H1 (cell line): ENCODE results near the gene SOX8. TPM values are rescaled to one million over a fixed set of nuclear protein-coding genes. Genes with fewer than 3 reads are reported as not detected.
A peak's percentile ranks its signal among the peaks of the same experiment; 100 is the strongest.
"Not testable (repeated sequence)": the region's sequence is repeated elsewhere in the genome, so short reads cannot be mapped to it uniquely, and the experiment has no call there.

ENCODE experiments used
- CTCF ChIA-PET: fragments of 300-600 bp; sonication (Branson Sonifier 250); formaldehyde crosslinking; loops from one replicate; lab custom pipeline; 2021; ENCODE audit not compliant: partially characterized antibody; lab: Charles Lee
- POLR2A ChIA-PET: fragments of 300-600 bp; sonication (Branson Sonifier 250); formaldehyde crosslinking; loops from one replicate; lab custom pipeline; 2021; ENCODE audit warnings: inconsistent platforms; ENCODE audit not compliant: partially characterized antibody; lab: Charles Lee
- DNase-seq, 2 experiments: peaks; one replicate each; pipeline versions ENCODE4 v3.0.0 to v3.0.0-alpha.2; 2010 to 2022; ENCODE audit warnings: low spot score in 2 of 2, low read depth in 1 of 2, mixed read lengths in 1 of 2
- FAIRE-seq: peaks from 2 replicates; lab custom pipeline; 2011; peaks lifted over from hg19 to GRCh38; lab: Jason Lieb, UNC
- H2AFZ ChIP-seq: 2 replicates; pipeline ENCODE4 v1.8.1; 2012; ENCODE audit warnings: low read length, inconsistent platforms
- H2AK5ac ChIP-seq: 2 replicates; pipeline ENCODE4 v1.6.1; 2013; ENCODE audit warnings: low read depth, low read length
- H2BK120ac ChIP-seq: replicated peaks from 2 replicates; pipeline ENCODE3; 2013; ENCODE audit warnings: low read depth, low read length, inconsistent platforms
- H2BK12ac ChIP-seq: 2 replicates; pipeline ENCODE4 v1.6.1; 2013; ENCODE audit warnings: low read depth, low read length
- H2BK15ac ChIP-seq: 2 replicates; pipeline ENCODE4 v1.6.1; 2013; ENCODE audit warnings: low read length
- H2BK20ac ChIP-seq: 2 replicates; pipeline ENCODE4 v1.6.1; 2013; ENCODE audit warnings: low read length
- H2BK5ac ChIP-seq: 2 replicates; pipeline ENCODE4 v1.6.1; 2013; ENCODE audit warnings: low read depth, low read length
- H3K14ac ChIP-seq: 2 replicates; pipeline ENCODE4 v1.6.1; 2013; ENCODE audit warnings: inconsistent platforms; ENCODE audit not compliant: insufficient read length
- H3K18ac ChIP-seq: 2 replicates; pipeline ENCODE4 v1.6.1; 2013; ENCODE audit warnings: low read length; ENCODE audit errors: extremely low read depth
- H3K23ac ChIP-seq: 2 replicates; pipeline ENCODE4 v1.6.1; 2013; ENCODE audit warnings: inconsistent platforms; ENCODE audit not compliant: insufficient read length
- H3K23me2 ChIP-seq: 2 replicates; pipeline ENCODE4 v1.6.1; 2013; ENCODE audit warnings: low read depth, low read length
- H3K27ac ChIP-seq: 2 replicates; pipeline ENCODE4 v1.6.1; 2011; ENCODE audit warnings: low read depth, low read length, inconsistent platforms
- H3K27me3 ChIP-seq, 4 experiments: replicated peaks in 1 of 4; 1 replicate in 1 of 4; 2 replicates in 3 of 4; pipeline versions ENCODE4 v1.6.1 to v1.8.1; 2011 to 2013; ENCODE audit warnings: low read length in 3 of 4, mild to moderate bottlenecking in 3 of 4, inconsistent platforms in 2 of 4, mixed read lengths in 2 of 4, moderate library complexity in 1 of 4; ENCODE audit not compliant: control insufficient read depth in 3 of 4, insufficient read depth in 3 of 4; ENCODE audit errors: extremely low read depth in 1 of 4
- H3K36me3 ChIP-seq, 4 experiments: 2 replicates each; pipeline versions ENCODE4 v1.6.1 to v1.8.1; 2011 to 2013; ENCODE audit warnings: mild to moderate bottlenecking in 4 of 4, low read length in 3 of 4, moderate library complexity in 2 of 4, control low read depth in 1 of 4, inconsistent platforms in 1 of 4; ENCODE audit not compliant: insufficient read depth in 4 of 4, control insufficient read depth in 2 of 4
- H3K4ac ChIP-seq: replicated peaks from 2 replicates; pipeline ENCODE3; 2013; ENCODE audit warnings: low read length, low read depth, mixed read lengths, inconsistent platforms; ENCODE audit not compliant: insufficient read length
- H3K4me1 ChIP-seq, 4 experiments: replicated peaks in 1 of 4; 1 replicate in 1 of 4; 2 replicates in 3 of 4; pipeline versions ENCODE4 v1.6.1 to v1.8.1; 2011 to 2013; ENCODE audit warnings: low read length in 3 of 4, inconsistent platforms in 2 of 4, mixed read lengths in 1 of 4; ENCODE audit not compliant: insufficient read depth in 4 of 4, control insufficient read depth in 3 of 4
- H3K4me2 ChIP-seq, 2 experiments: 2 replicates each; pipeline versions ENCODE4 v1.6.1 to v1.8.1; 2011 to 2013; ENCODE audit warnings: low read depth in 2 of 2, low read length in 2 of 2, control low read depth in 1 of 2, inconsistent platforms in 1 of 2, mild to moderate bottlenecking in 1 of 2; ENCODE audit not compliant: insufficient read depth in 1 of 2
- H3K4me3 ChIP-seq, 4 experiments: fragments of 200-600, 300-600 bp in 1 of 4; sonication (generic), shearing (Covaris generic), sonication (Bioruptor Twin) in 1 of 4; 2 replicates each; pipeline versions ENCODE4 v1.5.1 to v1.8.1; 2011 to 2016; ENCODE audit warnings: low read length in 4 of 4, low read depth in 3 of 4, control low read depth in 2 of 4, inconsistent platforms in 2 of 4, mild to moderate bottlenecking in 2 of 4, mixed read lengths in 1 of 4, moderate library complexity in 1 of 4; ENCODE audit not compliant: insufficient read depth in 2 of 4; ENCODE audit errors: extremely low read depth in 1 of 4
- H3K56ac ChIP-seq: replicated peaks from 2 replicates; pipeline ENCODE3; 2013; ENCODE audit warnings: low read depth, mild to moderate bottlenecking, mixed read lengths, low read length, inconsistent platforms; ENCODE audit not compliant: insufficient read length
- H3K79me1 ChIP-seq: 2 replicates; pipeline ENCODE4 v1.6.1; 2013; ENCODE audit warnings: low read depth, low read length, control low read depth
- H3K79me2 ChIP-seq, 2 experiments: 2 replicates each; pipeline versions ENCODE4 v1.6.1 to v1.8.1; 2012 to 2013; ENCODE audit warnings: low read length in 2 of 2, mild to moderate bottlenecking in 2 of 2, inconsistent platforms in 1 of 2; ENCODE audit not compliant: insufficient read depth in 2 of 2, control insufficient read depth in 1 of 2
- H3K9ac ChIP-seq, 4 experiments: replicated peaks in 1 of 4; 1 replicate in 1 of 4; 2 replicates in 3 of 4; pipeline versions ENCODE4 v1.6.1 to v1.8.1; 2011 to 2013; ENCODE audit warnings: low read depth in 3 of 4, low read length in 3 of 4, control low read depth in 2 of 4, mild to moderate bottlenecking in 2 of 4, moderate library complexity in 2 of 4, inconsistent platforms in 1 of 4; ENCODE audit errors: extremely low read depth in 1 of 4
- H3K9me3 ChIP-seq, 2 experiments: 2 replicates each; pipeline versions ENCODE4 v1.6.1 to v1.8.1; 2012 to 2013; ENCODE audit warnings: mild to moderate bottlenecking in 2 of 2, moderate library complexity in 2 of 2, control low read depth in 1 of 2, inconsistent platforms in 1 of 2, low read depth in 1 of 2, low read length in 1 of 2, mixed read lengths in 1 of 2; ENCODE audit not compliant: insufficient read depth in 2 of 2
- H4K20me1 ChIP-seq, 2 experiments: replicated peaks in 1 of 2; 2 replicates each; pipeline versions ENCODE3 to v1.8.1; 2011 to 2013; ENCODE audit warnings: inconsistent platforms in 2 of 2, low read length in 2 of 2, mild to moderate bottlenecking in 1 of 2; ENCODE audit not compliant: insufficient read depth in 2 of 2, control insufficient read depth in 1 of 2
- H4K5ac ChIP-seq: 2 replicates; pipeline ENCODE4 v1.6.1; 2013; ENCODE audit warnings: low read length, low read depth, mixed read lengths, inconsistent platforms; ENCODE audit not compliant: insufficient read length
- H4K8ac ChIP-seq: 2 replicates; pipeline ENCODE4 v1.8.0; 2013; ENCODE audit warnings: mild to moderate bottlenecking, moderate library complexity, low read length, inconsistent platforms; ENCODE audit not compliant: insufficient read depth; ENCODE audit errors: extremely low read depth
- H4K91ac ChIP-seq: replicated peaks from 2 replicates; pipeline ENCODE3; 2013; ENCODE audit warnings: low read length, mixed read lengths, inconsistent platforms; ENCODE audit not compliant: insufficient read length
- POLR2A ChIP-seq, 2 experiments: IDR thresholded peaks; 1 replicate in 1 of 2; 2 replicates in 1 of 2; pipeline ENCODE4 v1.6.1; 2011; ENCODE audit warnings: low read depth in 2 of 2, low read length in 2 of 2, mild to moderate bottlenecking in 2 of 2; ENCODE audit errors: control extremely low read depth in 1 of 2
- WGBS, 2 experiments: shearing (Covaris generic) in 1 of 2; methylation state at CpG; one replicate each; pipeline versions ENCODE4 v1.1.6 to v1.1.7; 2013 to 2015; ENCODE audit warnings: low lambda C conversion rate in 2 of 2, mixed read lengths in 2 of 2, inconsistent platforms in 1 of 2, low coverage in 1 of 2, missing lambda C conversion rate in 1 of 2; ENCODE audit not compliant: insufficient replicate concordance in 2 of 2, insufficient coverage in 1 of 2, insufficient read length in 1 of 2; ENCODE audit errors: extremely low coverage in 1 of 2, missing lambda C conversion rate in 1 of 2; 5-methylcytosine and 5-hydroxymethylcytosine counted together
- polyA plus RNA-seq, 7 experiments: library from polyadenylated mRNA; depleted of rRNA in 3 of 7; stranded (reverse) in 5 of 7; unstranded in 2 of 7; fragments of >200 nt in 5 of 7; fragments of 200-250 nt in 2 of 7; gene quantifications; 1 replicate in 5 of 7; 2 replicates in 1 of 7; 4 replicates in 1 of 7; pipeline versions ENCODE4 v1.2.1 to v1.2.3, GENCODE V29; 2011 to 2013; ENCODE audit warnings: missing spikeins in 2 of 7, mixed read lengths in 2 of 7
- total RNA-seq: library from RNA; stranded (reverse); fragmentation: NEBNext Ultra II Directional; extraction: Animal tissue kit (Norgen Biotek cat#: 25700); gene quantifications from 2 replicates; pipeline ENCODE4 v1.2.1, GENCODE V29; 2021

The SOX8 gene
- total and polyA plus RNA-seq, 2 of the 8 experiments (the other 6 are each of a cell fraction or from before 2014, with no cell fraction given) = 2.2 to 5.7 TPM

DNA sequence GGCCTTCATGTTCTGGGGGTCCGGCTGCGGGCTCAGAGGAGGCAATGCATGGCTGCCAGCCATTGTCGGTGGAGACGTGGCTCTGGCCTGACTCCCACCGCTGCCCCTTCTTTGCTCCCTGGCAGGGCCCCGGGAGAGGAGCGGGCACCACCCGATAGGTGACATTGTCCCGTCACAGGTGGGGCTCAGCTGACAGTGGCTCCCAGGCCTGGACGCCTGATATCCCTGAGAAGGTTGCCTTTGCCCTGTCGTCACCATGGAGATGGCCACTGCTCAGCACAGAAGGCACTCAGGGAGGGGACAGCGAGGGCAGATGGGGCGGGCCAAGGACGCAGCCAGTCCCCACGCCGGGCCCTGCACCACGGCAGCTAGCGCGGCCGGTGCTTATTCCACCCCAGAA is 42.6 kb downstream of the SOX8 start (continued):
- no peak for TF ChIP-seq POLR2A (IDR thresholded peaks at IDR 0.05; ENCODE audit: control extremely low read depth in 1 of 2, low read depth in 2 of 2, low read length in 2 of 2)

DNA sequence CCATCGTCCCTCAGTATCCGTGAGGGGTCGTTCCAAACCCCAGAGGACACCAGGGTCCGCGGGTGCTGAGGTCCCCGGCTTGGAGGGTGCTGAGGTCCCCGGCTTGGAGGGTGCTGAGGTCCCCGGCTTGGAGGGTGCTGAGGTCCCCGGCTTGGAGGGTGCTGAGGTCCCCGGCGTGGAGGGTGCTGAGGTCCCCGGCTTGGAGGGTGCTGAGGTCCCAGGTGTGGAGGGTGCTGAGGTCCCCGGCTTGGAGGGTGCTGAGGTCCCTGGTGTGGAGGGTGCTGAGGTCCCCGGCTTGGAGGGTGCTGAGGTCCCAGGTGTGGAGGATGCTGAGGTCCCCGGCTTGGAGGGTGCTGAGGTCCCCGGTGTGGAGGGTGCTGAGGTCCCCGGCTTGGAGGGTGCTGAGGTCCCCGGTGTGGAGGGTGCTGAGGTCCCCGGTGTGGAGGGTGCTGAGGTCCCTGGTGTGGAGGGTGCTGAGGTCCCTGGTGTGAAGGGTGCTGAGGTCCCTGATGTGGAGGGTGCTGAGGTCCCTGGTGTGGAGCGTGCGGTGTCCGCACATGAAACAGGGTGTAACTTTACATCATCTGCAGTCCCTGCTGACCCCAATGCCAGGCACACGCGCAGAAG is 43.7 kb downstream of the SOX8 start:
- CTCF ChIA-PET, POLR2A ChIA-PET, H3K79me2 ChIP-seq: not testable (repeated sequence)

More for the DNA sequence above, 43.7 kb downstream of the SOX8 start:
- not testable (repeated sequence) for H4K20me1 ChIP-seq, H2BK12ac ChIP-seq, H3K4me3 ChIP-seq, H3K27ac ChIP-seq, H3K14ac ChIP-seq, H3K9ac ChIP-seq, H3K4me1 ChIP-seq, H3K9me3 ChIP-seq, H2BK120ac ChIP-seq, H3K4ac ChIP-seq, H3K18ac ChIP-seq, H4K91ac ChIP-seq, H3K4me2 ChIP-seq, H3K27me3 ChIP-seq, H2AFZ ChIP-seq, H3K23me2 ChIP-seq, H2BK20ac ChIP-seq, H3K56ac ChIP-seq, H4K5ac ChIP-seq, H3K79me1 ChIP-seq, H3K23ac ChIP-seq, H3K36me3 ChIP-seq, H2BK15ac ChIP-seq
- WGBS, 2 experiments = 68% methylated on average over 24 of the region's 24 CpGs; no CpG with 5 or more reads in 1 of the 2 experiments
- FAIRE-seq (peak; percentile 92), DNase-seq (peak in 1 of 2 experiments; percentile 27)
- peak overlapping the region; percentile 1; the same call in 1 of the 2 replicates for H2AK5ac ChIP-seq
- 0 out of 2 replicates have a peak overlapping the region, but pooled peaks have one; percentile 20 for H2BK5ac ChIP-seq
- peak overlapping the region; percentile 51 for H4K8ac ChIP-seq
